ENCODE results near the gene DLGAP1.

Gene DLGAP1

DNA sequence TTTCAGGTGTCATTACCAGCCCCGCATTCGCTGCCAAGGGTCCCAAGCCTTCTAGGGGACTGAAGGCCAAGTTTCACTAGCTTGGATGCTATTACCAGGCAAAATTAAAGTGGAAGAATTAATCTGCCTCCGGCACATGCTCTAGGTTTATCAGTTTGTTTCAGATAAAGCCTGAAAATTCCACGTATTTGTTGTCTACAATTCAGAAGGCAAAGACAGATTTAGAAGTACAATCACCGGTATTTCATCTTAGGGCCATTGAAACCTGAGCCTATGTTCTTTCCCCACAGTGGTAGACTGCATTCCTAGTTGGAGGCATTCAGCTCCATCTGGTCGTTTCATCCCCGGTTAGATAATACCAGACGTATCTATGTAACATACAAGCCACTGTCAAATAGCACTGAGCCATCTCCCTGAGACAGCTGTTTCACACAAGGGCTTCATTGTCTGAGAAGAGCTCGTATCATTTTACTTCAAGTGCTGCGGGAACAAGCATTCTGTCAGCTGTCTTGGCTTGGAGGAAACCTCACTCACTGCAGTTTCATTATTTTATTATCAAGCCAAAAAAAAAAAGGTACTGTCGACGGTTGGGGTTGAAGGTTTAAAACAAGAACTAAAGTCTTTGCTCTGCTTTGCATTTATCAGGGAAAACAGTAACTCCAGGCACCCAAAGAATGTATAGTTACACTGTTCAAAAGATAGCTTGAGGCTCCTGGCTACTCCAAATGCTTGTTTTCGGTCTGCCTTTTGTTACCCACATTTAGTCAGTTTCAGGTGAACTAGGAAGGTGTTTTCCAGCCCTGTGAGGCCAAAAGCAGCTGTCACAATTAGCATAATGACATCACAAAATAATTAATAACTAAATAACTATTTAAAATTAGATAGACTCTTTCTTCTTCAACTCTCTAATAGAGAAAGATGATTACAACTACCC lies 928.4 kb downstream of the DLGAP1 start:
- no peak for DNase-seq (ENCODE audit: low read depth)

DNA sequence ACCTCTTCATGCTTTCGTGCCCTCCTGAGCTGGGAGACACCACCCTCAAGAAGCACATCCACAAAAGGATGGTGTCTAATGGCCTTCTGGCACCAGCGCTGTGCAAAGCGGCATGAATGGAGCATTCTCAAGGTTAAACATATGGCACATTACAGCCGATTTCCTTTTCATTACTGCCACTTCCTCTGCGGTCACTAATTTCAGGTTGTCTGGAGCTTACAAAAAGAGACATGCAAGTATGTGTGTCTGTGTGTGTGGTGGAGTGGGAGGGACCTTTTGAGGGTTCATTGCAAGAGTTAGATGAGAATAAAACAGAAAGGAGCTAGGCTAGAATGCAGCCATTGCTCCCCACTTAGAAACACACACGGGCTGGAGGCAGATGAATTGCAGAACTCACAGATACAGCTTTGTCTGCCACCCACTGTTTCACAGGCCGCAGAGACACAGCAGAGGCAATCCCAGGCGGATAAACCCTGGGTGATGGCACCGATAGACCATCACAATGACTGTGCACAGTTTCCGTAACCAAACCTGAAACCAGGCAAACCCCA lies 929.2 kb downstream of the DLGAP1 start:
- DNase-seq (ENCODE audit: low read depth), result peak; percentile 2

DNA sequence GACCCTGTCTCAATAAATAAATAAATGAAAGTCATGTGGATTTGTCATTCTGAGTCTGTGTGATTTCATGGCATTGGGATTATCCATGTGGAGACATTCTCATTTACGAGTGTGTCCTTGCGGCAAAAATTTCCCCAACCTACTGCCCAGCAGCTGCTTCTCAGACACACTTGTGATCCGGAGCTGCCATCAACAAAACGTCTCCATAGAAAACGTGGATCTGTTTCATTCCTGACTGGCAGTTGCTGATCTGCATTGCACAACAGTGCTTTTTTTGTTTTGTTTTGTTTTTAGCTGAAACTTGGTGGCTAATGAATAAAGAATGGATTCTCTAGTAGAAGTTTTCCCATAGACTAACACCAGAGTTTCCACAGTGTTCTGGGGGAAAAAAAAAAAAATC lies 930.4 kb downstream of the DLGAP1 start:
- no peak for DNase-seq (ENCODE audit: low read depth)

DNA sequence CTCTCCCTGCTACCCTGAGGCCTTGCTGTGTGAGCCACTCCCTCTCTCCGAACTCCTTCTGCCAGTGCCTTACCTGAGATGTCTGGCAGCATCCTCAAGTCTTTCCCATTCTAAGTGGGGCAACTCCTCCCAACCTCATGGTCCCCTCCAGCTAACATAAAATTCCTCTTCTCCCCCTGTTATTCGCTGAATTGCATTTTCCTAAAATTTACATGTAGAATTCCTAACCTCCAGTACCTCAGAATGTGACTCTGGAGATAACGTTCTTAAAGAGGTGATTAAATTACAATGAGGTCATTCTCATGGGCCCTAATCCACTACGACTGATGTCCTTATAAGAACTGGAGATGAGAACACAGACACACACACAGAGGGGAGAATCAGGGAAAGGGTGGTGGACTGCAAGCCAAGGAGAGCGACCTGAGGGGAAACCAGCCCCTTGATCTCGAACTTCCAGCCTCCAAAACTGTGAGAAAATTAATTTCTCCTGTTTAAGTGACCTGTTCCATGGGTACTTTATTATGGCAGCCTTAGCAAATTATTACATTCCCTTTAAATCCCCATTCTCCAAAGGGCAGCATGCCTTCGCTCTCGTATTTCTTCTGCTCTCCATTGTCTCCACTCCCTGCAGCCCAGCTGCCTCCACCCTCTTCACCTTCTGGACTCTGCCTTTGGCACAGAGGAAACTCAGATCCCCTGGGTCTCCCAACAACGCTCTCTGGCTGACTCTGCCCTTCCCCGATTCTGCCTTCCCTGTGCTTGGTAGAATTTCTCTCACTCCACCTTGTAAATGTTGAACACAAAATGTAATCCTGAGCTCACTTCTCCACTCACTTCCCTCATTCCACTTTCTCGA lies 934.6 kb downstream of the DLGAP1 start:
- DNase-seq (ENCODE audit: low read depth), result no peak

DNA sequence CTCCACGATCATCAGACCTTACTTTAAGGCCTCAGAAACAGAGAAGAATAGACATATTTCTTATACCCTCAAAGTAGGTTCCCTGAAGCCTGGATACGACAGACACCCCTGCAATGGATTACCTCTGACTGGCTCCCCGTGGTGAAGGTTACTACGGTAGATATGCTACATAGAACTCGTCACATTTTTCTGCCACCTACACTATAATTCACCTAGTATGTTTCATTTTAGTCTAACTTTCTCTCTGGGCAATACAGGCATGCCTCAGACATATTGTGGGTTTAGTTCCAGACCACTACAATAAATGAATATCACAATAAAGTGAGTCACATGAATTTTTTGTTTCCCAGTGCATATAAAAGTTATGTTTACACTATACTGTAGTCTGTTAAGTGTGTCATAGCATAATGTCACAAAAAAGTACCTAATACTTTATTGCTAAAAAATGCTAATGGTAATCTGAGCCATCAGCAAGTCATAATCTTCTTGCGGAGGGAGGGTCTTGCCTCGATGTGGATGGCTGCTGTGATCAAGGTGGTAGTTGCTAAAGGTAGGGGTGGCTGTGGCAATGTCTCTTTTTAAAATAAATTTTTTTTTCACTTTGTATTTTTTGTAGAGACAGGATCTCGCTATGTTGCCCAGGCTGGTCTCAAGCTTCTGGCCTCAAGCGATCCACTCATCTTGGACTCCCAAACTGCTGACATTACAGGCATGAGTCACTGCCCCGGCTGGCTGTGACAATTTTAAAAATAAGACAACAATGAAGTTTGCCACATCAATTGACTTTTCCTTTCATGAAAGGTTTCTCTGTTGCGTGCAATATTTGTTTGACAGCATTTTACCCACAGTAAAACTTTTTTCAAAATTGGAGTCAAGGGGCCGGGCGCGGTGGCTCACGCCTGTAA lies 940.5 kb downstream of the DLGAP1 start:
- no peak for DNase-seq (ENCODE audit: low read depth)

DNA sequence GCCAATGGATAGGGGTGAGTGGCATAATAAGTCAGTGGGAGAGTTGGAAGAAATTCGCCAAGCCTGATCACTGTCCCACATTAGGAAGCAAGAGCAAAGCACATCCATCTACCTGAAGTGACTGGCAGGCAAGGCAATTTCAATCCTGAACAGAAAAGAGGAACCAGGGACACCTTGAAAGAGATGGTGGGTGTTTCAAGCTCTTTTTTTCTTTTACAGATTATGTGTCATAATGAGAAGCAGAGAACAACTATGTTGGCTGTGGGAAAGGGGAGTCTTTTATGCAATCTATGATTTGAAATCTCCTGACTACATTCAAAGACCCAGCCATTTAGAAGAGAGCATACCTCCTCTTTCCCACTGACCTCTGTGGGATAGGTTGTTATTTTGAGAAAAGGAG lies 941.6 kb downstream of the DLGAP1 start:
- no peak for DNase-seq (ENCODE audit: low read depth)

DNA sequence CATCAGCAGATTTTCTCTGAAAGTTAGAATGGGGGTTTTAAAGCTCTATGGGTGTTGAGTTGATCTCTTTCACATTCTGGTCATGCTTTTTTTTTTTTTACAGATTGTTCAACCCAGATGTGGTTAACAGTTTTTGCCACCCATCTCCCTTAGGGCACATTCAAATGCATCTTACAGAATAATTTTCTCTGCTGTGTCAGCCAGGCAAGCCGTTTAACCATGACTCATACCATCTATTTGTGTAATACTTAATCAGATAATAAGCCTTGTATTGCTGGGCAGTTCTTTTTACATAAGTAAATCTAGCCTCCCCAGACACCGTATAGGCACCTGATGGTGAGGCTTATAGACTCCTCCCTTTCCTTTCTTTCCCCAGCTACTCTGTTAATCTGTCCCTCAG lies 943.1 kb downstream of the DLGAP1 start:
- no peak for DNase-seq (ENCODE audit: low read depth)

DNA sequence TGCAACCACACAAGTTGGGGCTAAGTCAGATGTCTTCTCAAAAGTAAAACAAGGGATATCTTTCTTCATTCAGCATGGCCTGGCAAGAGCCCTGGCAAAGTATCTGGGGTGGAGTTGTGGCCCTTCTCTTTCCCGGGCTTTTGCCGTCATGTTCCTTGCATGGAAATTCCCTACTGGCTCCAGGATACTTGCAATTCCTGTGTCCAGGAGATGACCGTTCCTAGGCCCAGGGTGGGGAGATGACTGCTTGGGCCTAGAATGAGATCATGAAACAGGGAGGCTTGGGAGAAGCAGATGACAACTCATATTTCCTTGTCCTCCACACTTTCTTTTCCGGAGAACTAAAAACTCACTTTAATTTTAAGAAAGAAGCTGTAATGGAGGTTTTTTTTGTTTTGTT lies 944.2 kb downstream of the DLGAP1 start:
- DNase-seq (ENCODE audit: low read depth), result no peak

DNA sequence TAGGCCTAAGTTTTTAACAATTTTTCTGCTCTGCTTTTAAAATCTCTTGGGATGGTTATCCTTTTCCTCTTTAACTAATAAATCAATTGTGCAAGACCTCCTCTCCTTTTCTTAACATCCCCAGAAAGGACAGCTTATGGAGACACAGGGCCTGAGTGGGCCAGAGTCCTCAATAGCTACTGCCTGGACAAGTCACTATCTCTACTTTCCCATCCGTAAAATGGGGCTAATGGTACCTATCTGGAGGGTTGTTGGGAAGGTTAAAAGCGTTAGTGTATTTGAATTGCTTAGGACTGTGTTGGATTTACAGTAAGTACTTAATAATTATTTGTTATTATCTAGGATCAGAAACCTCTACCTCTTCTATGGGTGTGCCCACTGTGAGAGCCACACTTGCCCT lies 945.1 kb downstream of the DLGAP1 start:
- no peak for DNase-seq (ENCODE audit: low read depth)

DNA sequence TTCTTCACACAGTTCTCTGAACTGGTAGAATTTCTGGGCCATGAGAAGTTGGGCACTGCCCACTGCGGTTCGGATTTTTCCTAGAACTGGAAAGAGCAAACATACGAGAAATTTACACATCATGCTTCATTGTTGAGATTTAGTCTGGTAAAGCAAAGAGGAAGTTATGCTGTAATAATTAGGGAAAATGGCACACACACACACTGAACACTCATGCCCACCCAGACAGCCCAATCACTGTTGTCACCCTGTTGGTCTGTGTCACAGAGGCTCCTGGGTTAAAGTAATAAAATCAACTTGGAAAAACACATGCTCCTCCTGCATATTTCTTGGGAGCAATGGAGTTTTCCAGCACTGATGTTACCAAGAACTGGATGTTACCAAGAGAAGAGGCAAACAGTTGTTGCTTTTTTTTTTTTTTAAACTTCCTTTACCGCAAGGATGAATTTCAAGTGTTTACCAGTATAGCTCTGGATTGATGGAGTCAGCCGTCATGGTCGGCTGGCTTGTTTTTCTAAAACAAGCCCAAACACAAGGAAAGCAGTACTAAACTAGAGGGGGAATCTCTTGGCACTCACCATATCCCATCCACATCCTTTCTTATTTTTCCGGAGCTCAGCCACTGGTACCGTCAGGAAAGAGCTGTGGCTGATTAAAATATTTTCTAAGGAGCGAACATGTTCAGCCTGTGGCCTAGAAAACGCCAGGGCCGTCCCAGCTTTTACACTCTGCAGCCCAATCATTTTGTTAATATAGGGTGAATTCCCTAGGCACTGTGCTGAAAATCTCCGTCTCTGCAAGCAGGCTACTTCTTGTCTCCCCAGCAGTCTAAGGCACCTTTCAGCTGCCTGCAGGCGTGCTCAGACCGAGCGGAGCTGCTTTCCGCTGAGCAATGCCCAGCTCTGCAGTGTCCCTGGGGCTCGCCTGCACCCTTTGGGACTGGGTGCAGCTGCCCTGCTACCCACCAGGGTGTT lies 946.2 kb downstream of the DLGAP1 start:
- no peak for DNase-seq (ENCODE audit: low read depth)

DNA sequence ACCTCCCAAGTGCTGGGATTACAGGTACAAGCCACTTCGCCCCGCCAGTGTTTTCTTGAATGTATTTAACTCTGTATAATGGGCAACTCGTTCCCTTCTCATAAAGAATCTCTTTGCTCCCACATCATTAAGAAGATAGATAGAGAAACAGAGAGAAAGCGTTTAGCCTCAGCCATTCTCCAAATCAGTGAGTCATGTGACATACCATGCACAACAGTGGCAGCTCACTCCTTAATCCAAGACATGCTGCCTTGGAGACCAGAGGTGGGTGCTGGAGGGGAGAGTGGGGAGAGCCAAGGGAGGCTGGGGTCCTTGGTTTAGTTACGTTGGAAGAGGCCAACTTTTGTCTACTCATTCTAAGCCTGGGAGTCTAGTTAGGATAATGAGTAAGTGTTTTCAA lies 950.5 kb downstream of the DLGAP1 start:
- no peak for DNase-seq (ENCODE audit: low read depth)

DNA sequence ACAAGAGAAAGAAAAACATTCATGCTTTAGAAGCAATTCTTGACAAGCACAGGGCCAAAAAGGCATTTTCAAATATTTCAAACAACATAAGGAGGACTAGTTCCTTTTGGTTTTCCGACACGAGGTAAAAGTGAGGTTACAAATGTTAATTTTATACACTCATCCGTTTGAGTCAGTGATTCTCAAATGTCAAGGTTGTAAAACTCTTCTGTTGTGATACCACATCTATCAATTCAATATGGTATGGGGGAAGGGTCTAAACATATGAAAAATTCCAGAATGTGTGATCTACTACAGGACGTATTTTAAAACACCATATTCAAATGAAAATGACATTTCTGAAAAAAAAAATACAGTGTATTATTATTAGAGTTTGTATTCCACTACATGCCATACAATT lies 952.5 kb downstream of the DLGAP1 start:
- DNase-seq (ENCODE audit: low read depth), result no peak

DNA sequence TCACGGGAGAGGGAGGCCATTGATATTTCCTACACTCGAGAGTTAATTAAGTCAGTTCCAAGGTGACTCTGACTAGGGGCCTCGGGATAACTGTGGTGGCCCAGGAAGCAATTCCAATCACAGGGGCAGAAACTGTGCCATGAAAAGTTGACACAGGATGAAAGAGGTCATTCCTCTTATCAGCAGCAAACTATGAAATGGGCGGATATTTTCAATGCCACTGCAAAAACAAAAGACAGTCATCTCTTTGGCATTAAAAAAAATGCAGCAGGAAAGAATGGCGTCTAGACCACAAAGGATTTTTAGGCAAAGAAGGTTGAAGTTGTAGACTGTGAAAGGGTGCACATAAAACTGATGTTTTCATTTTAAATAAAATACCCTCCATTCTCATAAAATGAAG lies 955.1 kb downstream of the DLGAP1 start:
- no peak for DNase-seq (ENCODE audit: low read depth)

DNA sequence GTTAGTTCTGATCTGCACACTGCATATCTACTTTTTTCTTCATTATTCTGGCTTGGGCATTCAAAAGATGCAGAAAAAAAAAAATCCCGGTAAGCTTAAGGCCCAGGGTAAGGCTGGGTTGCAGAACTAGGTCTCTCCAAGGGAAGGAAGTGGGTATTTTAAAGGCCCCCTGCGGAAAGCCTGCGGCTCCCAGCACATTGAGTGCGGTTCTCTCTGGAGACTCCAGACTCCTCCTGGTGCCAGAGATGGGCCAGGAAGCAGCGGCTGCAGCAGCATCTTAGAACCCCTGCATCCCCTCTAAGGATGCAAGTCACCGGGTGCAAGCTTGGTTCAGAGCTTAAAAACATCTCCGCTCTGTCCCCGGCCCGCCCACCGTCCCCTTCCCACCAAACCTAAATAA lies 955.6 kb downstream of the DLGAP1 start:
- no peak for DNase-seq (ENCODE audit: low read depth)

DNA sequence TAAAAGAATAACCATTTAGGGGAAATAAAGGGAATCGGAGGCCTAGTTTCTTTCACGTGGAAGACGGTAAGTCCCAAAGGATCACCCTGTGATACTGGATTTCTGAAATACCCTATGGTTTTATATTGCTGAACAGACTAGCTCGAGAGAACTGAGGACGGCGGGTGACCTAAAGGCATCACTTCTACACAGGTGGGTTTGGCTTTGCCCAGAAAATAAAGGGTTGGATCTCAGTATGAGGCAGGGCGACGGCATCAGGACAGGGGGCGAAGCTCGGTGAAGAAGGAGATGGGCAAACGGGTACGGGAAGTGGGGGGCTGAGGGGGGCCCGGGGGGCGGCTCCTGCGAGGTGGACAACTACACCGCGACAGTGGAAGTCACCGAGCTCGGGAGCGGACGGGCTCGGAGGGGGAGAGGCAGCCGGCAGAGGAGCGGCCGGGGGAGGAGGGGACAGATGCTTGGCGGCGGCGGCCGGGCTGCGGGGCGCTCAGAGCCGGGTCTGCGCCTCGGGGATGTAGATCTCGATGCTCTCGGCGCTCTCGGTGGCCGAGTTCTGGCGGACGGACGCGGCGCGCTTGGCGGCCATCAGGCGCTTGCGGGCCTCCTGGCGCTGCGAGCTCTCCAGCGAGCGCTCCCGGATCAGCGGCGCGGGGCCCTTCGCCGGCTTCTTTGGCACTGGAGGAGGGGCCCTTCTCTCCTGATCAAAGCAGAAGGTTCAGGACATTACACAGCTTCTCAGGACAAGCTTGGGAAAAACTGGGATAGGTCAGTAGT lies 956.2 kb downstream of the DLGAP1 start:
- no peak for DNase-seq (ENCODE audit: low read depth)

DNA sequence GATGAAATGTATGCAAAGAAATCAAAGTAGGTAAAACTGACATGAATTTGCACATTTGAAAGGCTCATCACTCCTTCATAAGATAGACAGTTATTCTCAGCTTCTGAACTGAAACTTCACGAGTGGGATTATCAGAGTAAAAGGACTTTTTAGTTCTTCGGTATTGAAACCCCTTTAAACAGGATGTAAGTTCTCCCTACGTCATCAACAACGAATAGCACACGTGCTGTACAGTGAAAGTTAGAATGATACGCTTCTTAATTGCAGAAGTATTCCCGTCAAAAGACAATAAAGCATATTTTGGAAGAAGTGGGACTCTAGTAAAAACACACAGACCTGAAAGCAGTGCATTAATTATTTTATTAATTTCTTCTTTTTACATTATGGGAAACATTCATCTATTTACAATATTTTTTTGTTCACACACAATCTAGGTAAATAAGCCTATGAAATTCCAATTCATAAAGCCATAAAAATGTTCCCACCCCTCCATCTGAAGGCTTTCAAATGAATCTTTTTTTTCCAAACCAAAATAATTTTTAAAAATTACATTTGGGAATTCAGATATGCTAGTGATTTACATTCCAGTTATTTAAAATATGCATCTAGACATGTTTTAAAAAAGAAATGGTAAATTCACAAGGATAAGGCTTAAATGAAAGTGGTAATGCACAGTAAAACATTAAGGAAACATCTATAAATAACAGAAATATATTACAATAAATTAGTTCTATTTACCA lies 959.2 kb downstream of the DLGAP1 start:
- DNase-seq (ENCODE audit: low read depth), result no peak

DNA sequence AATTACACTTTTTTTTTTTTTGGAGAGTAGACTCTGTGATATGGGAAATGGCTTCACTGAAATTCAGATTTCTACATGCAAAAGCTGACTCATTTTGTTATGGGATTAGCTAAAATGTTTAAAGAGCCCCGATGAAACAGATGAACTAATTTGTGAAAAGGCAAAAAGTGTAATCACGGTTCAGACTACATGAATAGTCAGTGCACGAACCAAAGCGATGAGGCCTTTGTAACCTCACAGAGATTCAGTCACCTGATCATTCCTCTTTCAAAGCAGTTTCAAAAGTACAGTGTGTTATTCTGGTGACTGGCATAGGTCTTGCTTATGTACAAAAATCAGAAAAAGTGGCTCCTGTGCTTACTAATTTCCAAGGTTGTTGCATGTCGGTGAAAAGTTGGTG lies 960.5 kb downstream of the DLGAP1 start:
- no peak for DNase-seq (ENCODE audit: low read depth)

DNA sequence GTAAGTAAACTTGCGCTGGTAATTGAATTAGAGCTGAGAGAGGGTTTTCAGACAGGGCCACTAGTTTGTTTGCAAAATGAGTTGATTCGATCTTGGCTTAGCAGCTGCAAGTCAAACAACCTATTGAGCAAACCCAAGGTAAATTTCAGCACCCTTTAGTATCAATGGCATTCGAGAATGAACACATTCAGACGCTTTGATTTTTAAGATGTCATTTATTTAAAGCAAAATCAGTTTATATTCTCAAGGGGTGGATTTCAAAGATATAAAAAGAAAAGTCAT lies 960.9 kb downstream of the DLGAP1 start:
- DNase-seq (ENCODE audit: low read depth), result no peak

DNA sequence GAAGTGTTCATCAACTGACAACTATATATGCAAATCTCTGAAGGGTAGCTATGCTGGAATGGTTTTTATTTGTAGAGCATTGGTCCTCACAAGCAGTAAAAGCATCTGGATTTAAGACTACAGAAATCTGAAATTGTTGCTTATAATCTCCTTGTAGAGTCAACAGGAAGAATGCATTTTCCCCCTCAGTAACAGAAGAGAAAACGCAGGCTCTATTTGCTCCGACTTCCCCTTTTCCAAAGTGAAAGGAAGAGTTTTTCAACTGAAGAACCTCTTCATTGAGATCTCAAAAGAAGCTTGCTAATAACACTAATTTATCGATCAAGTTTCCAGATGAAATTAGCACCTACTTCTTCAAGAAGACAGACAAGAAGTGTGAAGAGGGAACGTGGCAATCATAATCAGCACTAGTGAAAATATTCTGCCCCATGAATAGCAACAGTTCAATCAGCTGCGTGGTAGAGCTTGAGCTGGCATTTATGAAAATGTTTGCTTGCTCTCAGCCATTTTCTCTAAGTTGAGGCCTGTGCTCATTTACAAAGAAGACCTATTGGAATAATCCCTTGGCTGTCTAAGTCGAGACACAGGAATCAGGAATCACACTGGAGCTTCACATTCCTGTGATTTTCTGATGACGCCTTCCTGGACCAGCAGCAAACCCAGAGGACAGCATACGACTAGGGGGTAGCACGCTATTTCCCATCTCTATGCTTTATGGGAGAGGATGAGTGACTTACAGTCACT lies 961.4 kb downstream of the DLGAP1 start:
- no peak for DNase-seq (ENCODE audit: low read depth)

Data from activated T-cell treated with anti-CD3 and anti-CD28 coated beads for 24 hours (primary cell).